GM19035 (cell line): ENCODE results near the gene COG5.

ENCODE experiments used
- ATAC-seq: cut with Tn5 transposase; IDR thresholded peaks from one replicate; pipeline ENCODE4 v1.9.1; 2021; ENCODE audit not compliant: unreplicated experiment

Gene COG5

DNA sequence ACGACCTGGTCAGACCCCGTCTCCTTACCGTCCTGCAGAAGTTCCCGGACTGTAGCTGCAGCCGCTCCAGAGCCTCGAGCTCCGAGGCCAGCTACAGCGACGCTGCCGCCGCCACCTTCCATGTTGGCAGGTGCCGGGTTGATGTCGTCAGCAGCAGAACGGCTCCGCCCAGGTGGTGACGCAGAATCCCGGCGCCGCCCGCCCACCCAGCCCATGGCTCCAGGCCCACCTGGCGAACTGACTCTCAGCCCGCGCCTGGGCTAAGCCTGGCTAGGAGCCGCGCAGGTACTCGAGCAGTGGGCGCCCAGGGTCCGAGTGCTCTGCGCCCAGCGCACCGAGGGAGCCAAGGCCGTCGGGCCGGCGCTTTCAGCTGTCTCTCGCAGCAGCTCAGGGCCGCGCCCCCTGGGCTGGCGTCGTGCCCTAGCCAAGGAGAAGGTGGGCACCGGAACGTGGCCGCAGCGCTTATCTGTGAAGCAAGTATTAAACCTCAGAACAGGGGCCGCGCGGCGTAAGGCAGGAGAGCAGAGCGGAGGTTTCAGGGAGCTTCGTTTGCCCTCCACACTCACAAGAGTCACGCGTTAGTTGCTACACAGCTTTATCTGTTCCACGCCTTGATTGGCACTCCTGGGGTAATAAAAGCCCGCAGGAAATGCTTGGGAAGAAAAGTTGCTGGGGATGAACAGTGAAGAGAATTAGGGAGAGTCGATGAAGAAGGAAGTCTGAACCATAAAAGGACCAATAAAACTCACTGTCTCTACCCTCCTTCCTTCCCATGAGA is at the start of gene COG5, which contains the start of gene DUS4L:
Gene COG5, minus strand, starts transcription at position 146 of the 778 bp plus-strand sequence. Its CDS starts 24 bp downstream, at position 122.
Gene DUS4L, plus strand, starts transcription at position 197 of the 778 bp plus-strand sequence. CDS start 3,100 bp downstream, outside the sequence.
- peak; percentile 96 for ATAC-seq

DNA sequence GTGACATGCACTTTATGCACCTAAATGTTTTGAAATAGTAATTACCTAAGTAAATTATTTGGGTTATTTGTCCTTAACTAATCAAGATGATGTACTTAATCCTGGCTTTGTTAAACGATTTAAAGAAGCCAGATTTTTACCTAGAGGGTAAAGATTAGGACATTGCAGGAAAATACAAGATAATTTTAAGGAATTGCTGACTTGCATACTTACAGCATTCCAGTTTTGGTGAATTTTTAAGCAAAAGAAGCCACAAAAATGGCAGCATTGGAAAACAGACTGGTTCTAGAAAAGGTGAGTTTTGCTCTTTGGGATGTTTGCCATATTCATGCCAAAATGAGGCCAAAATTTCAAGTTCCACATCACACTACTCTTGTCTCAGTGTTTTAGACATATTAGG is 49.7 kb upstream of the COG5 start:
- no peak for ATAC-seq

DNA sequence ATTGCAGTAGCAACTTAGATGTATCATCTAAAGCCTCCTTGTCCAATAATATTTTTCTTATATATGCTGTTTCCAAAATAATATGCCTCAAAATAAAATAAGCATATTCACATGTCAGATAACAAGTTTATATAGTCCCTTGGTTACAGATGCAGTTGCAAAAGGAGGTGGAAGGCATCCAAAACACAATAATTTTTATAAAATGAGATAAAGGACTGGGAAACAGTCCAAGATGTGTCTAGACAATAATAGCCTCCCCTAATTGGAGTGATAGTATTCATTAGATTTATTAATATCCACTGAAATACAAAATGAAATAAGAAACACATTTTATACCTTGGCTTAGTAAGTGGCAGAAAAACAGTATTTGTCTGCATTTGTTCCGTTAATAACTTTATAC is 46.6 kb upstream of the COG5 start:
- no peak for ATAC-seq

DNA sequence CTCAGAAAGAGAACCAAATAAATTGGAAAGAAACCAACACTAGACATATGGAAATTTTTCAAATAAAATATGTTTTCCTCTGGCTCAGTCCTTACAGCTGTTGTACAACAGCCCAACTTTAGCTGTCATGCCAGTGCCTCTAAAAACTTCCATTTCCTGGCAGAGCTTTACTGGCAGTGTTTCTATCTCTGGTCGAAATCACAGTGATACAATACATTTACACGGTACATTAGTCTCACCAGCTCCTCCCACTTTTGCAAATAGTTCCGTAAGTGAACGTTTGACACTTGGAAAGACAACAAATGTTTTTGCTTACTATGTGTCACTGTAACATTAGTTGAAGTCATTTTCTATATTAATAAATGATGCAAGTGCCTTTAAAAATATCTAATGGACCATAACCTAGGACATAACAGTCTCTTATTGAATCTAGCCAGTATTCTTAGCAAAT is 46.1 kb upstream of the COG5 start:
- no peak for ATAC-seq

DNA sequence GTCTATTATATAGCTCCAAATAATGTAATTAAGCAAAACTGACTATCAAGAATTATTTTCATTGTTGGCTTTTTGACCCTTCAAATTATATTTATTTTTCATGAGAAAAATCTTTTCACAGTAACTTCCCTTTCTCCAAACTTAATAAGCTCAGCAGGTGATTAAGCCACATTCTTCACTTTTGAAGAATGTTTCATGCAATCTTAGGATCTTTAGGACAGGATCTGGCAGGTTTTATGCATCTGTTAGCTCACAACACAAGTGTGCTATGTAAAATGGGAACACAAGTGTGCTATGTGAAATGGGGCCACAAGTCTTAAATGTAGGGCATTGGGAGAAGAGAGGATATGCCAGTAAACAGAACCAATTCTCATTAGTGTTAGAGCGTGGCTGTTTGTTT is 42.6 kb upstream of the COG5 start:
- ATAC-seq, result no peak

DNA sequence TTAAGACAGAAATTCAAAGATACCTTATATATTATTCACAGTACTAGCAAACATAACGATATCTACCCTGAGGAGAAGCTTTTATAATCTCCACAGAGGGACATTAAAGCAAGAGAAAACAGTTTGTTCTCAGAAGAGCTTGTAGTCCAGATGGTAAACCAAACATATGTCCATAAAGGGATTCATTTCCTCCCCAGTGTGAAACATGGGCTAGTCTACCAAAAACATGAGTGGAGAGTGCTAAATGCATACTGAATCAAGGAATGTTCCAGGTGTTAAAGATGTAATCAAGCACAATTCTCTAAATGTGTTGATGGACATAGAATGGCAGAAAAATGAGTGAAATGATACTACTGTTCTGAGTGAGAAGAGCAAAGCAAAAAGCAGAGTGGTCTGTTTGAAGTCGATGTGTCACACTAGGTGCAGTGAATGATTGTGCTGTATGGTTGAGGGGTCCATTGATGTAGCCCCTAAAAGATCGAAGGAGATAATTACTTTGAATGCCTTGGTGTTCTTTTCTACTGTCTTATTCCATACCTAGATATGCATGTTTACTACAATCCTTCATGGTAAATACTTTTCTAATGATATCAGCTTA is 41.6 kb upstream of the COG5 start:
- ATAC-seq, result no peak

DNA sequence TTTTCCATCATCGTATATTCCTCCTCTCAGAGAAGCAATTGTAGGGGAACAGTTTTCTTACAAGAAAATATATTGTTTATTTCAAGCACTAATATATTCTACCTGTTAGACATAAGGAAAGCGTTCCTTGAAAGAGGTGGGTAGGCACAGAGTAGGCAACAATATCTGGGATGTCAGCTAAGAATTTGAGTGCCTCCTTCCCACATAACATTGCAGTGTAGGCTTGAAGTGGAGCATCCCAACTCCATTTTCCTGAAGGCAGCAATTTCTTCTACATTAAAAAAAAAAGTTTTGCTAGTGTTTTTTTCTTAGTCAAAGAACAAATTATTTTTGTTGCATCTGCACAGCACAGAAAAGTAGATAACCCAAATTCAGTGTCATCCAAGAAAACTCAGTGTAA is 37.1 kb upstream of the COG5 start:
- no peak for ATAC-seq

DNA sequence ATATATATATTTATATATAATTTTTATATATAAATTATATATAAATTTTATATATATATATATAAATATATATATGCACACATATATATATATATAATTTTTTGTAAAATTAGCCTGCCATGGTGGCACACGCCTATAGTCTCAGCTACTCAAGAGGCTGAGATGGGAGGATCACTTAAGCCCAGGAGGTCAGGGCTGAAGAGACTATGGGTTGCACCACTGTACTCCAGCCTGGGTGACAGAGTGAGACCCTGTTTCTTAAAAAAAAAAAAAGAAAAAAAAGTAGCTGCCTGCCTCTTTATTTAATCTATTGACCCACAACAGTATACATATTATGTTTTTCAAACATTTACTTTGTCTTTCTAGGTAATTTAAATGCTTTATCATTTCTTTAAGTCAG is 35.5 kb upstream of the COG5 start:
- ATAC-seq, result no peak

DNA sequence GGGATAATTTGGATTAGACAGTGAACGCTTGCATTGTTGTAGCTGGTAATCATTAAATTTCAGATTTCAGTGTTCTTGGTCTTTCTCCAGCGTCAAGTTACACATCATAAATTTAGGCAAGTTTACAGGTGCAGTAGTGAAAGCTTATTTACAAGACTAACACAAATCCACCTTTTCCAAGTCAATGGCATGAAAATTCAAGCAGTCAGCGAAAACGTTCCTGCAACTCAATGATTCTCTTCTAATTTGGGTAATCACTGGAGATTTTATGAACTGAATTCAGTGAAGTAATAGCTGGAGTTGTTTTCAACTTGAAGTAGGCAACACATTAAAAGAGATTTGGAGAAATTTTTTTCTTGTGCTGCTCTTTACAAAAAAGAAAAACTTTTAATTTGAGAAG is 34.2 kb upstream of the COG5 start:
- no peak for ATAC-seq

DNA sequence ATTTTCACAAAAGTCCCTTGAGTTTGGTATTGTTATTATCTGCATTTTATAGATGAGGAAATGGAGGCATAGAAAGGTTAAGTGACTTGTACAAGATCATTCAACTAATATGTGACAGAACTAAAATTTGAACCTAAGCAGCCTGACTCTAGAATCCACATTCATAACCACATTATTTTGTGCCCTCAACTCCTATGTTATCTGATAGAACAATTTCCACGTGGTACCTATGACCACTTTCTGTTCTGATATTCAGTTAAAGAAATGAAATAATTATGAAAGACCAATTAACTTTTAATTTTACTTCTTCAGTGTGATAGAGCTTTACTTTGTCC is 33.8 kb upstream of the COG5 start:
- no peak for ATAC-seq

DNA sequence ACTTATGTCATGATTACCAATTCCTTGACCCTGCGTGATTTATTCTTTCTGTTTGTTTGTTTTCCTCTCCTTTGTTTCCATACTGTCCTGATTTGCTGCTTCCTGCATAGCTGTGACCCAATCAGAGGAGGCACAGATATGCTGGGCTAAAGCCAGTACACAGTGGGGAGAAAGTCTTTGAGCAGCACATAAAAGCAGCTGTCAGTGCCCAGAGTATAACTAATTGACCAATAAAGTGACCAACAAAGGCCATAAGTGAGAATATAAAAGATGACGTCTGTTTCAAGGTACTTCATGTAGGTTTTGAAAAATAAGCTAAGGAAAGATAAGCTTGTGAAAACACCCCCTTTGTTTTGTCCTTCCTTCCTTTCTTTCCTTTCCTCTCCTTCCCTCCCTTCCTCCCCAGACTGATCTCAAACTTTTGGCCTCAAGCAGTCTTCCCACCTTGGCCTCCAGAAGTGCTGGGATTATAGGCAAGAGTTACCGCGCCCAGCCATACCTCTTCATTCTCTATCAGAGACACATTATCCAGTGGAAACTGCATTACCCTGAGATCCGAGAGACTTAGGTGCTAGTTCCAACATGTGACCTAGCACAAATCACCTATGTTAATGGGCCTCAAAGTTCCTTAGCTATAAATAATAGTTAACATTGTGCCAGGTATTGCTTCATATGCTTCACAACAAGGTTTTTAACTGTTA is 33.3 kb upstream of the COG5 start:
- ATAC-seq, result no peak

DNA sequence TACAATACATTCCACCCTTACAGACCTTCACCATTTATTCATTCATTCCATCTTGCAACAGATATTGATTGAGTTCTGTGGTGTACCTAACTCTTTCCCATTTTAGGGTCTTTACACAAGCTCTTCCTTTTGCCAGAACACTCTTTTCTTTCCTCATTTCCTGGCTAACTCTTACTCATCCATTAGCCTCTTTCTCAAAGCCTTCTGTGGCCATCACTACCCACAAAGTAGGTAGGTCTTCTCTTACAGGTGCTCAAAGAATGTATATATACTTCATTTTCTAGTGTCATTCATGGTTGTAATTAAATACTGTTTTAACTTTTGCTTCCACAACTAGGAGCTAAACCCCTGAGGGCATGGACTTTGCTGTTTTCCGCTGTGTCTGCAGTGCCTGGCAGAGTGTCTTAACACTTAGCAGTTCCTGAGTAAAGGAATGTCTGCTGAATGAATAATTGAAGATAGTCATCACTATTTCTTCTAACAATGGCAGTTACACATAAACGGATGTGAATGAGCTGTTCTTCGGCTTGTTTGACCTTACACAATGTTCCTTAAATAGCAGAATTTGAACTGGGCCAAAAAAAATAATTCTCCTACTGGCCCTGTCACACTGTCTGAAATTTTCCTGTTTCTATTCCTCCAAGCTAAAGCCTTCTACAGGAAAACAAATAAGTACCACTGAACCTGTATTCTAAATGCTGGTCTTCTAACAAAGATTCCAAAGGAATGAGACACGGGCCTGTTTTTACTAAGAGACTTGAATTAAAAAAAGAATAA is 31.4 kb upstream of the COG5 start:
- ATAC-seq, result no peak

DNA sequence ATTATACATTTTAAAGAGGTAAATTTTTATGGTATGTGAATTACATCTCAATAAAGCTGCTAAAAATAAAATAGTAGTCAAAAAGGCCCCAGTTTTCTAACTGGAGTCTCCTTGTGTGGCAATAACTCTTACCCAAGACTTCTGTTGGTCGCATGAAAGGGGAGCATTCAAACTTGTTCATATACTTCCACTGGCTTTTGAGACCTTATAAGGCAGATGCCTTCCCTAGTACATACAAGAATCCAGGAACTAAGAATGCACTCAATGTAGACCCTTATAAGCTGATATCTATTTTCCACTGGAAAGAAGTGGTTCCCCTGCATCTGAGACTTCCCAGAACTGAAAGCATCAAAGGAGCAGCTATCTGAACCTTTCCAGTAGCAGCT is 29.3 kb upstream of the COG5 start:
- ATAC-seq, result no peak

DNA sequence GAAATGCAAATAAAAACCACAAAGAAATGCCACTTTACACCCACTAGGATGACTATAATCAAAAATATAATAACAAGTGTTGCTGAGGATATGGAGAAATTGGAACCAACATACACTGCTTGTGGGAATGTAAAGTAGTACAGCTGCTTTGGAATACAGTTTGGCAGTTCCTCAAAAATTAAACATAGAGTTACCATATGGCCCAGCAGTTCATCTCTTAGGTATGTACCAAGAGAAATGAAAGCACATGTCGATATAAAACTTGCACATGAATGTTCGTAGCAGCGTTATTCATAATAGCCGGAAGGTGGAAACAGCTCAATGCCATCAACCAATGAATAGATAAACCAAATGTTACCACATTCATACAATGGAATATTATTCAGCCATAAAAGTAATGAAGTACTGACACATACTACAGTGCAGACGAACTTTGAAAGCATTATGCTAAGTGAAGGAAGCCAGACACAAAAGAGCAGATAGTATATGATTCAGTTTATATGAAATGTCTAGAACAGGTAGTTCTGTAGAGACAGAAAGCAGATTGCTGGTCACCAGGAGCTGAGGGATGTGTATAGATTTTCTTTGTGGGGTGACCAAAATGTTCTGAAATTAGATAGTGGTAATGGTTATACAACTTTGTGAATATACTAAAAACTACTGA is 28.8 kb upstream of the COG5 start:
- ATAC-seq, result no peak

DNA sequence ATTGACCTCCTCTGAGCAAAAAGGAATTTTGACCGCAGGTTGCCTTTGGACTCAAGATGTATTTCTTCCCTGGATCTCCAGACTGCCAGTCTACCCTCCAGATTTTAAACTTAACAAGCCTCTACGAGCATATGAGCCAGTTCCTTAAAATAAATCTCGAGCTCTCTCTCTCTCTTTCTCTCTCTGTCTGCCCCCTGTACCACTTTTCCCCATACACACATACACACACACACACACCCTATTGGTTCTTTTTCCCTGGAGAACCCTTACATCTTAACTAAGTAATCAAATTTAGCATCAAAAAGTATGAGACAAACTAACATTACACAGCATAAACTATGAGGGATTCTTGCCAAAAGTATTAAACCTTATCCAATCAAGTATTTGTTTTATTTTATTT is 27.7 kb upstream of the COG5 start:
- no peak for ATAC-seq

DNA sequence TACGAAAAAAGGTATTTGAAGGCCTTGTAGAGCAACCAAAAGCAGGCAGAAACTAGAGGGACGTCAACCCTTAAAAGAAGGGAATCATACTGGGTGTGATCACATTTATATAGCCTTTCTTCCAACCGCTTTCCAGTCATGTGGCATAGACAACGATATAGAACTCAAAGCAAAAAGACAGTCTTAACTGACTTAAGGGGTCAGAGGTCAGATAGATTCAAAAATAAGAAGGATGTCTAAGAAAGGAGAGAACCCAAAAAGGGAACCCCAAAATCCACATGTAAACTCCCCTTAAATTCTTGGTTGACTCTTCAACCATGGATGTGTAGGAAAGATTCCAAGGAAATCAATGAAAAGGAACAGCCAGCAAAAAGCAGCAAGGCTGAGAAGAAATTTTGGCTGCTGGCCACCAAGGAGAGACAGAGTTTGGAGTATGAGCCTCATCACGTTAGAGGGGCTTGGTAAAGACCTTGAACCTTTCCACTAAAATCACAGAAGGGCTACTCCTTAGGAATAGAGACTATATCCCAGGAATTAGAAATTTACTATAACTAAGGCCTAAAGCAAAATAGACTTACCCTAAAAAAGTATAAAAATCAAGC is 24.9 kb upstream of the COG5 start:
- no peak for ATAC-seq

DNA sequence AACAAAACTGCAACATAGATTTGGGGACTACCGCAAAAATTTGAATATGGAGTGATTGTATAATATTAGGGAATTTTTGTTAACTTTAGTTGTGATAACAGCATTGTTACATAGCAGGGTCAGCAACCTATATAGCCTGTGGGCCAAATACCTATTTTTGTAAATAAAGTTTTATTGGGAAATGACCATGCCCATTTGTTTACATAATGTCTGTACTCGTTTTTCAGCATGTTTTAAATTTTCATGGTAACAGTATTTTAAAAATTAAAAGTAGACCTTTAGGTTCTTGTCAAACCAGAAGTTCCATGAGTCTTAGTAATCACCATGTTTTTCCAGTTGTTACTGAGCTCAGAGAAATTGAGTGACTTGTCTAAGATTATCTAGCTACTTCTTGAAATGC is 21.0 kb upstream of the COG5 start:
- ATAC-seq, result no peak

DNA sequence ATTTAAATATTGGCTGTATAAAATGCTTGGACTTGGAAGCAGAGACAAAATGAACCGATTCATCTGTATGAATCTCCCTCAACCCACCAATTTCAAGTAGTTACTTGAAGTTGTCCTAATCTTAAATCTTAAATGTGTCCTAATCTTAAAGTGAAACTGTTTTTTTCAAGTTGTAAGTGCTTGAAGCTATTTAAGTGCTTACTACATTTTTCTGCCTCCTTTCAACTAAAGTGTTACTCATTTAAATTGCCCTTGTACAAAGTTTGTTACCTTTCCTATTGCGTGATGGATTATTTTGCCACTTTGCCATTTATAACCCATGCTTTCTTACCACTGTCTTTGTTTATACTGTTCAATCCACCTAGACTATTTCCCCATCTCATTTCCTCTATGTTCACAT is 19.2 kb upstream of the COG5 start:
- ATAC-seq, result no peak

DNA sequence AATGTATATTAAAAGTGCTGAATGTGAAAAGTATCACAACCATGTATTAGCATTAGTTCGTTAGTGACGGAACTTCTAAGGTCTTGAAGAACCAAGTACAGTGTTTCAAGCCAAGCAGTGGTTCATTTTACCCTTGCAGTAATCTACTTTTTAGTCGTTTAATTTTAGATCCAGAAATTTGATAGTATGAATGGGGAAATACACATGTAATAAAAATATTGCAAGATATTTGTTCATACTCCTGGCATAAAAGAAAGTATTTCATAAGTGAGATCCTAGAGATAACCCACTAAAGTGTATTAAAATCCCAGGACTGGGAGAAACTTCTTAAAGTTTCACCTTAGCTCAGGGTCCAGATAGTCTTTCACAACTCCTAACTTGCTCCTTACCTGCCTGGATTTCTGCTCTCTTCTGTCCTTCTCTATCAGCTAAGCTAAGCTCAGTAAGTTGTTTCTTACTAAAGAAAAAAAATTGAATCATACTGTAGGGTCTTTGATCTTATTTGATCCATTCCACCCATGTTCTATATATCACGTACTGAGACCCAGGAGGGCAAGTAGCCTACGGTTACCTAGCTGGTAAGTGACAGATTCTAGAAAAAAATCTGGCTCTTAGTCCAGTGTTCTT is 17.8 kb upstream of the COG5 start:
- no peak for ATAC-seq
